IMR-90 (cell line): ENCODE data around the gene CRYBG3. TPM values are rescaled to one million over a fixed set of nuclear protein-coding genes. Genes with fewer than 3 reads are reported as not detected.

Source experiments
- ATAC-seq: fragments of 200-7000 bp; cut with Tn5 transposase; 2 replicates; pipeline ENCODE4 v1.9.1; 2020; ENCODE audit warnings: low read depth, mild to moderate bottlenecking, moderate library complexity
- BruUV-seq: library from RNA; stranded (reverse); fragments of 400-500 nt; replicated peaks from 2 replicates; lab custom pipeline; 2021; lab: Mats Ljungman, UMichigan
- CTCF ChIA-PET: fragments of 300-600 bp; formaldehyde crosslinking; extraction: SDS; loops from one replicate; lab custom pipeline; 2021; ENCODE audit warnings: antibody characterized with exemption; lab: Yijun Ruan, JAX
- POLR2A ChIA-PET: fragments of 300-600 bp; sonication (Branson Sonifier 250); formaldehyde crosslinking; loops from one replicate; lab custom pipeline; 2022; ENCODE audit warnings: antibody characterized with exemption; ENCODE audit not compliant: unreplicated experiment; lab: Charles Lee
- DNase-seq: peaks from one replicate; pipeline ENCODE4 v3.0.0; 2013
- H2AFZ ChIP-seq: replicated peaks from 2 replicates; pipeline ENCODE3; 2013; ENCODE audit warnings: low read length, mild to moderate bottlenecking; ENCODE audit not compliant: poor library complexity
- H2AK5ac ChIP-seq: 2 replicates; pipeline ENCODE4 v1.6.1; 2013; ENCODE audit warnings: low read depth, low read length, inconsistent platforms
- H2AK9ac ChIP-seq: replicated peaks from 2 replicates; pipeline ENCODE3; 2013; ENCODE audit warnings: mild to moderate bottlenecking, low read depth, low read length, moderate library complexity; ENCODE audit not compliant: poor library complexity
- H2BK120ac ChIP-seq: 2 replicates; pipeline ENCODE4 v1.6.1; 2013; ENCODE audit warnings: low read depth, low read length, inconsistent platforms
- H2BK15ac ChIP-seq: 3 replicates; pipeline ENCODE4 v1.6.1; 2013; ENCODE audit warnings: low read depth, low read length, inconsistent platforms
- H2BK20ac ChIP-seq: 2 replicates; pipeline ENCODE4 v1.6.1; 2013; ENCODE audit warnings: low read depth, mild to moderate bottlenecking, inconsistent platforms, low read length, moderate library complexity
- H2BK5ac ChIP-seq: 2 replicates; pipeline ENCODE4 v1.6.1; 2013; ENCODE audit warnings: mild to moderate bottlenecking, low read depth, low read length, inconsistent platforms; ENCODE audit not compliant: poor library complexity, severe bottlenecking
- H3K14ac ChIP-seq: replicated peaks from 2 replicates; pipeline ENCODE4 v1.6.1; 2013; ENCODE audit warnings: low read depth, low read length, inconsistent platforms
- H3K18ac ChIP-seq: 2 replicates; pipeline ENCODE4 v1.6.1; 2013; ENCODE audit warnings: low read depth, low read length, control low read depth
- H3K23ac ChIP-seq: 2 replicates; pipeline ENCODE4 v1.6.1; 2013; ENCODE audit warnings: low read depth, low read length, inconsistent platforms
- H3K27ac ChIP-seq: 2 replicates; pipeline ENCODE4 v1.5.1; 2013; ENCODE audit warnings: mild to moderate bottlenecking, control low read depth, low read length; ENCODE audit not compliant: insufficient read depth
- H3K27me3 ChIP-seq: 2 replicates; pipeline ENCODE4 v1.6.1; 2013; ENCODE audit warnings: low read length; ENCODE audit not compliant: control insufficient read depth, insufficient read depth
- H3K36me3 ChIP-seq: 2 replicates; pipeline ENCODE4 v1.6.1; 2013; ENCODE audit warnings: low read length, mixed read lengths; ENCODE audit not compliant: control insufficient read depth, insufficient read depth
- H3K4ac ChIP-seq: 2 replicates; pipeline ENCODE4 v1.6.1; 2013; ENCODE audit warnings: low read depth, low read length, inconsistent platforms
- H3K4me1 ChIP-seq: 2 replicates; pipeline ENCODE4 v1.6.1; 2013; ENCODE audit warnings: low read length, mixed read lengths; ENCODE audit not compliant: control insufficient read depth, insufficient read depth
- H3K4me2 ChIP-seq: 2 replicates; pipeline ENCODE4 v1.6.1; 2013; ENCODE audit warnings: low read depth, mild to moderate bottlenecking, control low read depth, low read length, moderate library complexity
- H3K4me3 ChIP-seq: 2 replicates; pipeline ENCODE4 v1.5.1; 2013; ENCODE audit warnings: low read depth, mild to moderate bottlenecking, control low read depth, low read length, moderate library complexity; ENCODE audit not compliant: insufficient read depth
- H3K56ac ChIP-seq: 2 replicates; pipeline ENCODE4 v1.6.1; 2013; ENCODE audit warnings: low read length, inconsistent platforms; ENCODE audit not compliant: insufficient read depth; ENCODE audit errors: extremely low read depth
- H3K79me1 ChIP-seq, 2 experiments: 2 replicates each; pipeline ENCODE4 v1.6.1; 2013; ENCODE audit warnings: low read length in 2 of 2, inconsistent platforms in 1 of 2, low read depth in 1 of 2
- H3K9ac ChIP-seq: 2 replicates; pipeline ENCODE4 v1.6.1; 2013; ENCODE audit warnings: low read depth, low read length, control low read depth
- H3K9me1 ChIP-seq: 2 replicates; pipeline ENCODE4 v1.6.1; 2013; ENCODE audit warnings: low read length, inconsistent platforms; ENCODE audit not compliant: insufficient read depth
- H3K9me3 ChIP-seq: 2 replicates; pipeline ENCODE4 v1.6.1; 2013; ENCODE audit warnings: low read length; ENCODE audit not compliant: control insufficient read depth, insufficient read depth
- H4K20me1 ChIP-seq: 2 replicates; pipeline ENCODE4 v1.6.1; 2013; ENCODE audit warnings: low read length, inconsistent platforms; ENCODE audit not compliant: insufficient read depth
- H4K5ac ChIP-seq: 2 replicates; pipeline ENCODE4 v1.6.1; 2013; ENCODE audit warnings: mild to moderate bottlenecking, low read depth, low read length, control low read depth
- H4K8ac ChIP-seq, 2 experiments: 2 replicates each; pipeline ENCODE4 v1.6.1; 2013; ENCODE audit warnings: low read depth in 2 of 2, low read length in 2 of 2, control low read depth in 1 of 2, inconsistent platforms in 1 of 2
- H4K91ac ChIP-seq: 2 replicates; pipeline ENCODE4 v1.6.1; 2013; ENCODE audit warnings: low read depth, low read length, inconsistent platforms; ENCODE audit not compliant: insufficient read depth
- BHLHE40 ChIP-seq: fragments of 150-350 bp; IDR thresholded peaks from 2 replicates; pipeline ENCODE4 v1.6.1; 2016; ENCODE audit warnings: mild to moderate bottlenecking, low read depth, low read length
- CEBPB ChIP-seq: IDR thresholded peaks from 2 replicates; pipeline ENCODE4 v1.6.1; 2012; ENCODE audit warnings: low read depth, low read length, improper control_type of control experiment
- CHD1 ChIP-seq: IDR thresholded peaks from 2 replicates; pipeline ENCODE4 v1.6.1; 2012; ENCODE audit warnings: low read depth, low read length, improper control_type of control experiment
- FOS ChIP-seq: fragments of 150-350 bp; IDR thresholded peaks from 2 replicates; pipeline ENCODE4 v1.6.1; 2016; ENCODE audit warnings: low read depth, low read length
- MXI1 ChIP-seq: IDR thresholded peaks from 2 replicates; pipeline ENCODE4 v1.6.1; 2012; ENCODE audit warnings: low read depth, mild to moderate bottlenecking, low read length, moderate library complexity, borderline replicate concordance
- WGBS, 2 experiments: methylation state at CpG; one replicate each; pipeline versions ENCODE4 v1.1.5 to v1.1.7; 2013; ENCODE audit warnings: missing lambda C conversion rate in 2 of 2; ENCODE audit not compliant: insufficient read length in 1 of 2; ENCODE audit errors: extremely low coverage in 2 of 2; 5-methylcytosine and 5-hydroxymethylcytosine counted together
- dilution Hi-C: fragments of 300-500 bp; cut with HindIII; formaldehyde crosslinking; loops from one replicate; pipeline ENCODE4 v1.14.3; 2018; ENCODE audit warnings: low sequenced_read_pairs; ENCODE audit not compliant: unreplicated experiment
- in situ Hi-C: fragments of 300-500 bp; cut with MboI; formaldehyde crosslinking; loops from 3 replicates; pipeline ENCODE4 v1.14.3; 2019; ENCODE audit warnings: low sequenced_read_pairs, inconsistent platforms, mixed read lengths
- intact Hi-C: fragments of 100-400 bp; cut with micrococcal nuclease; formaldehyde crosslinking; loops from 2 replicates; pipeline ENCODE4 v1.10.0; 2022
- polyA plus RNA-seq, 3 experiments: library from polyadenylated mRNA; depleted of rRNA; stranded (reverse); fragments of >200 nt; gene quantifications; 2 replicates each; pipeline ENCODE4 v1.2.3, GENCODE V29; 2012; ENCODE audit warnings: low replicate concordance in 1 of 3
- total RNA-seq: library from RNA; depleted of rRNA; stranded (reverse); fragments of >200 nt; gene quantifications from 2 replicates; pipeline ENCODE4 v1.2.3, GENCODE V29; 2012
- TF ChIP-seq, protein P1 (sequence below): fragments of 150-350 bp; IDR thresholded peaks from 2 replicates; pipeline ENCODE4 v1.6.1; 2016; ENCODE audit warnings: low read depth, mild to moderate bottlenecking, low read length, moderate library complexity, borderline replicate concordance
- TF ChIP-seq, protein P2 (sequence below): conservative IDR thresholded peaks from 2 replicates; pipeline ENCODE4 v1.5.1; 2012; ENCODE audit warnings: mild to moderate bottlenecking, low read depth, low read length, improper control_type of control experiment

The CRYBG3 gene
- total and polyA plus RNA-seq, 2 of the 4 experiments (the other 2 are of a cell fraction) = 4.9 to 26.2 TPM

DNA sequence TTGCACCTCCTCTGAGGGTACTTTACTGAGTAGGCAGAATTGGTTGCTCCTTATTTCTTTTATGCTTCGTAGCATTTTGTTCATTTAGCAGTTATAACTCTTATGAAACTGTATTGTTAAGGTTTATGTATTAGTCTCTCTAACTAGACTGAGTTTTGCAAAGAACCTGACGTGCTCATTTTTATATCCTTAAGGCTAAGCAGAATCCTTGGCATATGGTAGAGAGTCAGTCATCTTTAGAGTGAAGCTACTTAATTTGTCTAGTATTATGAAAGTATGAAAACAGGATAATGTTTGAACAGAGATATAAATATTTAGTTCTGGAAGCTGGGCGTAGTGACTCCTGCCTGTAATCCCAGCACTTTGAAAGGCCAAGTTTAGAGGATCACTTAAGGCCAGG lies 20.1 kb downstream of the CRYBG3 start:
- Histone ChIP-seq H3K36me3 (peaks cover 2% of the 10 kb centered on the region; the same call in 1 of the 2 replicates), H3K4me3 (no peak overlapping the region), H2BK5ac (no peak overlapping the region), H3K4me2 (no peak overlapping the region), H3K27ac (no peak overlapping the region), H2AK9ac (no peak overlapping the region), H4K91ac (no peak overlapping the region), H3K4me1 (0 out of 2 replicates have a peak, but pooled peaks cover 2% of the 10 kb centered on the region), H4K20me1 (peaks cover 3% of the 10 kb centered on the region; the same call in 1 of the 2 replicates), H3K23ac (no peak overlapping the region), H3K9me1 (0 out of 2 replicates have a peak, but pooled peaks cover 5% of the 10 kb centered on the region), H3K56ac (no peak overlapping the region), H3K9me3 (no peaks in the 10 kb centered on the region), H3K4ac (no peak overlapping the region), H2AK5ac (no peak overlapping the region), H2BK20ac (no peak overlapping the region), H3K9ac (no peak overlapping the region), H3K79me1 (peaks cover 20% of the 10 kb centered on the region in 2 experiments), H3K14ac (no peak overlapping the region), H4K5ac (no peak overlapping the region), H2BK120ac (no peak overlapping the region), H2AFZ (no peak overlapping the region), H3K27me3 (no peaks in the 10 kb centered on the region), H3K18ac (no peak overlapping the region), H4K8ac (no peak overlapping the region), H2BK15ac (no peak overlapping the region)
- dilution Hi-C loops = no loop called here
- no TSS peak for BruUV-seq
- POLR2A ChIA-PET = no interaction called here
- CTCF ChIA-PET = no interaction called here
- no CpG with 5 or more reads among the region's 3 CpGs for WGBS, 2 experiments
- intact Hi-C loops = no loop called here
- DNase-seq = no peak
- ATAC-seq = no peak
- in situ Hi-C loops = no loop called here
- no peak for TF ChIP-seq BHLHE40
- TF ChIP-seq, protein P1, sequence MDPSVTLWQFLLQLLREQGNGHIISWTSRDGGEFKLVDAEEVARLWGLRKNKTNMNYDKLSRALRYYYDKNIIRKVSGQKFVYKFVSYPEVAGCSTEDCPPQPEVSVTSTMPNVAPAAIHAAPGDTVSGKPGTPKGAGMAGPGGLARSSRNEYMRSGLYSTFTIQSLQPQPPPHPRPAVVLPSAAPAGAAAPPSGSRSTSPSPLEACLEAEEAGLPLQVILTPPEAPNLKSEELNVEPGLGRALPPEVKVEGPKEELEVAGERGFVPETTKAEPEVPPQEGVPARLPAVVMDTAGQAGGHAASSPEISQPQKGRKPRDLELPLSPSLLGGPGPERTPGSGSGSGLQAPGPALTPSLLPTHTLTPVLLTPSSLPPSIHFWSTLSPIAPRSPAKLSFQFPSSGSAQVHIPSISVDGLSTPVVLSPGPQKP = no peak
- TF ChIP-seq FOS = no peak
- TF ChIP-seq CHD1 = no peak
- no peak for TF ChIP-seq CEBPB
- no peak for TF ChIP-seq MXI1
- TF ChIP-seq, protein P2, sequence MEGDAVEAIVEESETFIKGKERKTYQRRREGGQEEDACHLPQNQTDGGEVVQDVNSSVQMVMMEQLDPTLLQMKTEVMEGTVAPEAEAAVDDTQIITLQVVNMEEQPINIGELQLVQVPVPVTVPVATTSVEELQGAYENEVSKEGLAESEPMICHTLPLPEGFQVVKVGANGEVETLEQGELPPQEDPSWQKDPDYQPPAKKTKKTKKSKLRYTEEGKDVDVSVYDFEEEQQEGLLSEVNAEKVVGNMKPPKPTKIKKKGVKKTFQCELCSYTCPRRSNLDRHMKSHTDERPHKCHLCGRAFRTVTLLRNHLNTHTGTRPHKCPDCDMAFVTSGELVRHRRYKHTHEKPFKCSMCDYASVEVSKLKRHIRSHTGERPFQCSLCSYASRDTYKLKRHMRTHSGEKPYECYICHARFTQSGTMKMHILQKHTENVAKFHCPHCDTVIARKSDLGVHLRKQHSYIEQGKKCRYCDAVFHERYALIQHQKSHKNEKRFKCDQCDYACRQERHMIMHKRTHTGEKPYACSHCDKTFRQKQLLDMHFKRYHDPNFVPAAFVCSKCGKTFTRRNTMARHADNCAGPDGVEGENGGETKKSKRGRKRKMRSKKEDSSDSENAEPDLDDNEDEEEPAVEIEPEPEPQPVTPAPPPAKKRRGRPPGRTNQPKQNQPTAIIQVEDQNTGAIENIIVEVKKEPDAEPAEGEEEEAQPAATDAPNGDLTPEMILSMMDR = no peak
